Sigmoid colon (tissue), 7 donors: Measurements from ENCODE around the gene ANKRD33. TPM values are rescaled to one million over a fixed set of nuclear protein-coding genes. Genes with fewer than 3 reads are reported as not detected.
A peak's percentile ranks its signal among the peaks of the same experiment; 100 is the strongest.

Source experiments
- DNase-seq: peaks from one replicate; pipeline ENCODE4 v3.0.0-alpha.2; 2019
- H3K27ac ChIP-seq, 4 donors: fragments of 200-600 bp; sonication (generic); one replicate each; pipeline ENCODE4 v1.5.1; 2016 to 2019; ENCODE audit warnings: mild to moderate bottlenecking in 1 of 4
- H3K27me3 ChIP-seq, 3 donors: fragments of 200-600 bp; sonication (generic); one replicate each; pipeline ENCODE4 v1.5.1; 2019; ENCODE audit warnings: mild to moderate bottlenecking in 1 of 3
- H3K36me3 ChIP-seq, 4 donors: fragments of 200-600 bp; sonication (generic); one replicate each; pipeline ENCODE4 v1.5.1; 2016 to 2019
- H3K4me1 ChIP-seq, 4 donors: fragments of 200-600 bp; sonication (generic); one replicate each; pipeline ENCODE4 v1.5.1; 2017 to 2019
- H3K4me3 ChIP-seq, 4 donors: fragments of 200-600 bp; sonication (generic); one replicate each; pipeline ENCODE4 v1.5.1; 2017 to 2019; ENCODE audit warnings: mild to moderate bottlenecking in 2 of 4, moderate library complexity in 1 of 4
- H3K9me3 ChIP-seq, 4 donors: fragments of 200-600 bp in 3 of 4; sonication (generic) in 3 of 4; one replicate each; pipeline versions ENCODE4 v1.5.1 to v1.6.1; 2013 to 2019
- EP300 ChIP-seq, 4 donors: sonication (generic); formaldehyde crosslinking; IDR thresholded peaks; one replicate each; pipeline ENCODE4 v1.6.1; 2017; ENCODE audit warnings: antibody characterized with exemption in 4 of 4
- POLR2A ChIP-seq, 2 donors: fragments of 450-650 bp; IDR thresholded peaks; one replicate each; pipeline ENCODE4 v1.6.1; 2016; ENCODE audit warnings: antibody characterized with exemption in 2 of 2, mild to moderate bottlenecking in 2 of 2, moderate library complexity in 2 of 2
- POLR2AphosphoS5 ChIP-seq, 4 donors: sonication (generic); formaldehyde crosslinking; IDR thresholded peaks; one replicate each; pipeline ENCODE4 v1.6.1; 2017; ENCODE audit warnings: antibody characterized with exemption in 4 of 4
- WGBS, 2 donors: extraction: QIAGEN DNeasy Blood & Tissue Kit; methylation state at CpG; one replicate each; pipeline ENCODE4 v1.1.7; 2013; 5-methylcytosine and 5-hydroxymethylcytosine counted together
- intact Hi-C: fragments of 100-400 bp; cut with DNase I; formaldehyde crosslinking; loops from one replicate; pipeline ENCODE4 v1.15.1; 2023
- polyA plus RNA-seq, 3 donors: library from polyadenylated mRNA; stranded (reverse); fragments of 200-250 nt; gene quantifications; one replicate each; pipeline ENCODE4 v1.2.3, GENCODE V29; 2013
- total RNA-seq, 4 donors: library from RNA; depleted of rRNA; stranded (reverse); fragments of >200 nt; gene quantifications; one replicate each; pipeline ENCODE4 v1.1.0, GENCODE V29; 2016
- TF ChIP-seq, protein P1 (sequence below), 4 experiments: fragments of 450-650 bp in 3 of 4; fragments of 200-600 bp in 1 of 4; IDR thresholded peaks; one replicate each; pipeline ENCODE4 v1.5.1; 2016 to 2019; ENCODE audit warnings: antibody characterized with exemption in 4 of 4, mild to moderate bottlenecking in 3 of 4, moderate library complexity in 2 of 4
- donor health status: healthy with polysubstance abuse.
- donor health status: Bipolar disorder and iron deficiency.
- donor health status: healthy.

The ANKRD33 gene
- total and polyA plus RNA-seq, 7 donors = 0.16 TPM; not detected in 6

DNA sequence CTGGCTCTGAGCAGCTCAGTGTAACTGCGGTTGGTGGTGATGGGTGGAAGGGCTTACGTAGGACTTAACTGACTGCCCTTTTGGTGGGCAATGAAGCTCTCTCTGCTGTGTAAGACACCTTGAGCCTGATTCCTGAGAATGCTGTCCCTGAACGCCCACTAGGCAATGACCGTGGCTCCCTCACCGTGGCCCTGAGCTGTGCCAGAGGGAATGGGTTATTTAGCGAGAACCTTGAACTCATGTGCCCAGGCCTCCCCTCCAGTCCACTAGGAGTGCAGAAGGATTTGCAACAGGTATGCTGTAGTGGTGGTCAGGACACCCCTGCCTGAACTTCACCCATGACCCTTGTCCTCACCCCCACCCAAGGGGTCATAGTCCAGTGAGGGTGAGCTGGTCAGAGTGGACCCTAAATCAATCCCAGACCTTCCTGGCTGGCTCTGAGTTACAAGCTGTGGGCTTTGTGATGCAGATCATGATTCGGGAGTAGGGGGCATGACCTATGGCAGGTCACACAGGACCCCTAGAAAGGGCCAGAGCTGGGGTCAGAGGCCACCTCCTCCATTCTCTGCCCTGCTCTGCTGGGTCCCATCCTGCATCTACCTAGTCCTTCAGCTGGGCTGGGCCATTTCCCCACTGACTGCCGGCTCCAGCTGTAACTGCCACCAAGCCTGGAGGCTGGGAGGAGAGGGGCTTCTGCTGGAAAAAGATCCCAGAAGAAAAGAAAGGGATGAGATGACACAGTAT, 14.5 kb upstream of the ANKRD33 start:
- Histone ChIP-seq H3K4me3 (no peak overlapping the region), H3K4me1 (peaks cover 0 to 11% (median 11%) of the 10 kb centered on the region in 4 donors), H3K27ac (no peak overlapping the region), H3K27me3 (peaks cover 15 to 33% (median 18%) of the 10 kb centered on the region in 3 donors), H3K36me3 (no peaks in the 10 kb centered on the region), H3K9me3 (no peaks in the 10 kb centered on the region)
- TF ChIP-seq EP300 (IDR thresholded peaks at IDR 0.05) (no peak), POLR2A (IDR thresholded peaks at IDR 0.05) (no peak), POLR2AphosphoS5 (IDR thresholded peaks at IDR 0.05) (no peak)
- TF ChIP-seq, protein P1, sequence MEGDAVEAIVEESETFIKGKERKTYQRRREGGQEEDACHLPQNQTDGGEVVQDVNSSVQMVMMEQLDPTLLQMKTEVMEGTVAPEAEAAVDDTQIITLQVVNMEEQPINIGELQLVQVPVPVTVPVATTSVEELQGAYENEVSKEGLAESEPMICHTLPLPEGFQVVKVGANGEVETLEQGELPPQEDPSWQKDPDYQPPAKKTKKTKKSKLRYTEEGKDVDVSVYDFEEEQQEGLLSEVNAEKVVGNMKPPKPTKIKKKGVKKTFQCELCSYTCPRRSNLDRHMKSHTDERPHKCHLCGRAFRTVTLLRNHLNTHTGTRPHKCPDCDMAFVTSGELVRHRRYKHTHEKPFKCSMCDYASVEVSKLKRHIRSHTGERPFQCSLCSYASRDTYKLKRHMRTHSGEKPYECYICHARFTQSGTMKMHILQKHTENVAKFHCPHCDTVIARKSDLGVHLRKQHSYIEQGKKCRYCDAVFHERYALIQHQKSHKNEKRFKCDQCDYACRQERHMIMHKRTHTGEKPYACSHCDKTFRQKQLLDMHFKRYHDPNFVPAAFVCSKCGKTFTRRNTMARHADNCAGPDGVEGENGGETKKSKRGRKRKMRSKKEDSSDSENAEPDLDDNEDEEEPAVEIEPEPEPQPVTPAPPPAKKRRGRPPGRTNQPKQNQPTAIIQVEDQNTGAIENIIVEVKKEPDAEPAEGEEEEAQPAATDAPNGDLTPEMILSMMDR (IDR thresholded peaks at IDR 0.05) = no peak
- intact Hi-C loops = no loop called here
- no peak for DNase-seq
- WGBS, 2 donors = 82 to 90% methylated on average over 8 of the region's 8 CpGs

DNA sequence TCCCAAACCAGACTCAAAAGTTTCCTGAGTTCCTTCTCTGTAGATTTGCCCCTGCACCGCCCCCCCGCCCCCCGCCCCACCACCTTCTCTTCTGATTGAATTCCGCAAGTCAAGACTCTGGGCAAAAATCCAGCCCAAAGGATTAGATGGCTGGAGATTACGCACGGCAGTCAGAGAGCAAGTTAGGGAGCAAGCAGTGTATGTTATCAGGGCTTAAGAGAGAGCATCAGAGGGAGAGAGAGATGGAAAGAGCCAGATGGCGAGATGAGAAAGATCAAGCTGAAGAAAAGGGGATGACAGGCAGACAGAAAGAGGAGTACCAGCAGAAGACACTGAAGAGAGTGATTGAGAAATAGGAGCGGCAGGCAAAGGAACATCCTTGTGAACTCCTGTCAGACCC, 13.9 kb upstream of the ANKRD33 start:
- no peak for TF ChIP-seq POLR2A (IDR thresholded peaks at IDR 0.05)
- TF ChIP-seq, protein P1 (IDR thresholded peaks at IDR 0.05) = no peak
- TF ChIP-seq POLR2AphosphoS5 (IDR thresholded peaks at IDR 0.05) = no peak
- TF ChIP-seq EP300 (IDR thresholded peaks at IDR 0.05) = no peak
- intact Hi-C loops = no loop called here
- H3K4me3 ChIP-seq = no peak overlapping the region
- no peaks in the 10 kb centered on the region for H3K9me3 ChIP-seq
- DNase-seq = no peak
- no peak overlapping the region for H3K27ac ChIP-seq
- peaks cover 0 to 7% (median 7%) of the 10 kb centered on the region in 4 donors for H3K4me1 ChIP-seq
- WGBS, 2 donors = 74 to 75% methylated on average over 8 of the region's 8 CpGs
- H3K27me3 ChIP-seq = peaks cover 10 to 27% (median 12%) of the 10 kb centered on the region in 3 donors
- no peaks in the 10 kb centered on the region for H3K36me3 ChIP-seq

DNA sequence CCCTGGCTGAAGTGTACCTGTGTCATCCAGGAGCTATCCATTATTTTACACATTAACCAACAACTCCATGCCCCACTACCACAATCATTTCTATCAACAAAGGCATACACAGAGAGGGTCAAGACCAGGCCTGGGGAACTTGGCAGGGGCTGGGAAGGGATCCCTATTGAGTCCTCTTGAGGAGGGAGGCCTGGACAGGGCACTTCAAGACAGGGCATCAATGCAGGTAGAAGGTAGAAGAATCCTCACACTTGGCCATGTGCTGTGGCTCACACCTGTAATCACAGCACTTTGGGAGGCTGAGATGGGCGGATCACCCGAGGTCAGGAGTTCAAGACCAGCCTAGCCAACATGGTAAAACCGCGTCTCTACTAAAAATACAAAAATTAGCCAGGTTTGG, 13.4 kb upstream of the ANKRD33 start:
- WGBS, 2 donors = 87 to 93% methylated on average over 4 of the region's 4 CpGs
- intact Hi-C loops = no loop called here
- TF ChIP-seq POLR2A (IDR thresholded peaks at IDR 0.05) (no peak), EP300 (IDR thresholded peaks at IDR 0.05) (no peak), POLR2AphosphoS5 (IDR thresholded peaks at IDR 0.05) (no peak)
- TF ChIP-seq, protein P1 (IDR thresholded peaks at IDR 0.05) = no peak
- Histone ChIP-seq H3K36me3 (no peaks in the 10 kb centered on the region), H3K4me3 (no peak overlapping the region), H3K27ac (no peak overlapping the region), H3K27me3 (peaks cover 5 to 22% (median 7%) of the 10 kb centered on the region in 3 donors), H3K4me1 (peaks cover 0 to 2% (median 2%) of the 10 kb centered on the region in 4 donors), H3K9me3 (no peaks in the 10 kb centered on the region)
- DNase-seq = no peak

DNA sequence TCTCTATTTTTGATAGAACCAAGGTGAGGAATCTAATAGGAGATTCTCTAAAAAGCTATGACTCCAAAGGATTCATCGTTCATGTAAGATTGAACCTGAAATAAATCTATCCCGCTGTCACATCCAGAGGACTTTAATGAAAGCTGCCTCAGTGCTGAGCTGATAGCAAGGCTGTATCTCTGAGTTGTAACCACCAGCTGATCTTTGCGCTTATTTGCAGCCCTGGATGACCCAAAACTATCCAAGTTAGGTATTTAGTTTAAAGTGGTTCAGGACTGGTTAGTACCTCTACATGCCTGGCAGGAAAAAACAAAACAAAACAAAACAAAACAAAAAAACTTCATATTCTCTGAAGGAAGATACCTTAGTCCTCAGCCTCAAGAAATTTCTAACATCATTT, 8.8 kb upstream of the ANKRD33 start:
- peak; percentile 8 for DNase-seq
- TF ChIP-seq EP300 (IDR thresholded peaks at IDR 0.05) (no peak), POLR2A (IDR thresholded peaks at IDR 0.05) (no peak), POLR2AphosphoS5 (IDR thresholded peaks at IDR 0.05) (no peak)
- TF ChIP-seq, protein P1 (IDR thresholded peaks at IDR 0.05) = no peak
- H3K27ac ChIP-seq = no peak overlapping the region
- intact Hi-C loops = no loop called here
- no peak overlapping the region for H3K4me3 ChIP-seq
- H3K27me3 ChIP-seq = no peaks in the 10 kb centered on the region
- no peaks in the 10 kb centered on the region for H3K9me3 ChIP-seq
- no peaks in the 10 kb centered on the region for H3K4me1 ChIP-seq
- no peaks in the 10 kb centered on the region for H3K36me3 ChIP-seq
- 90 to 94% methylated on average over 3 of the region's 3 CpGs for WGBS, 2 donors
